Fibroblast of peridontal ligament (primary cell): ENCODE data around the gene TSPAN9.
A peak's percentile ranks its signal among the peaks of the same experiment; 100 is the strongest.

Experiments used
- DNase-seq: peaks from one replicate; pipeline ENCODE4 v3.0.0-alpha.2; 2010; ENCODE audit errors: extremely low read depth

The TSPAN9 gene

DNA sequence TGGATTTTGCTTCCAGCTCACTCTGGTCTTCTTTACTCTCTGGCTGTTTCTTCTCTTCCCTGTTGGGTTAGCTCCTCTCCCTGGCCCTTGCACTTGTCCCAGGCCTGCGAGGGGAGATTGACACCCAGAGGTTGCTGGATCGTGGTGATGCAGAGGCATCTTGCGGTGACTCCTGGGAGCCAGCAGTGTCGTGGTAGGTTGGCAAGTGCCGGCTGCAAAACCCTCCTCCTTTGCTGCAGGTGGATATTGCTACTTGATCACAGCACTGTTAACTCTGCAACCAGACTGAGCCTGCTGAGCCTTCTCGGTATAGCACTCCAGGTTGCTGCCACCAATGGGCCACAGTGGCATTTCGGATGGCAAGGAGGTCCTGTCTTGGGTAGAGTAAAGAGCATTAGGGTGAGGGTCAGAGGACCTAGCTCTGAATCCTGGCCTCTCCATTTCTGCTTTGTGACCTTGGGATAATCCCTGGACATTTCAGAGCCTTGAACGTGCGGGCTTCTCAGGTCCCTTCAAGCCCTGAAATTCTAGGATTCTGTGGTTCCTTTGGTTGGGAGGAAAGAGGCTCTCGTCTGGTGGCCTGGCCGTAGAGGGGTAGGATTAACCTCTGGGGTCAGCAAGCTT is 87.4 kb downstream of the TSPAN9 start:
- no peak for DNase-seq

DNA sequence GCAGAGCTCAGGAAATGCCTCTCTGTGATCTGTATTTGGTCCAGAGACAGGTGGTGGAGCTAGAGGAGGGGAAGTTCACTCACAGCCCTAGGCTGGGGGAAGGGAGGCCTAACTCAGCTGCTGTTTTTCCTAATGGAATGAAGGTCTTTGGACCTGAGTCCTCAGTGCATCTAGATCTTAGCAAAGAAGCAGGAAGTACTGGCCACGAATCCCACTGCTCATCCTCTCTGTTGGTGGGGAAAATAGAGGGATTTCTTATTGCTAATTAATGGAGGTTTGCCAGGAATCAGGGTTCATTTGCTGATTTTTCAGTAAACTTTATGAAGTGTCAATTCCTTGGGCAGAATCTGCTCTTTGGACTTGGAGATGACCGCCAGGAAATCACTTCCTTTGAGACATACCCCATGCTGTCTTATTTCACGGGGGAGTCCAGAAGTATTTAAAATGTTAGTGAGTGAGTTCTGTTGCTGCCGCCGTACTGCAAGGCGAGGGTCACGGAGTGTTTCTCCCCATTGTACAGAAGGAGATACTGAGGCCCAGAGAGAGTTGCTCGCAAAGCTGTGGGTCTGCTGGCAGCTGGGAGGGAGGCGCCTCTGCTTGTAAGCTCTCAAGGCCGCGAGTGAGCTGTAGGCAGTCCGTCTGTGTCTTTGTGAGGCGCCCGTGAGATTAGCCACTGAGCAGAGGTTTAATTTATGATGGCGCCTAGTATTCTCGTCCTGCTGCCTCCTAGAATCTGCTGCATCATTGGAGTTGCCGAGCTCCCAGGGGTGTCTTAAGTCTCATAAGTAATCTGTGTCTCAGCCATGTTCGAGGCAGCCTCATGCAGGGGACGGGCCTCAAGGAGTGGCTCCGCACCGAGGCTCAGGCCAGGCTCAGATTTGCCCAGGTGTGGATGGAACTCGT is 88.2 kb downstream of the TSPAN9 start:
- no peak for DNase-seq

DNA sequence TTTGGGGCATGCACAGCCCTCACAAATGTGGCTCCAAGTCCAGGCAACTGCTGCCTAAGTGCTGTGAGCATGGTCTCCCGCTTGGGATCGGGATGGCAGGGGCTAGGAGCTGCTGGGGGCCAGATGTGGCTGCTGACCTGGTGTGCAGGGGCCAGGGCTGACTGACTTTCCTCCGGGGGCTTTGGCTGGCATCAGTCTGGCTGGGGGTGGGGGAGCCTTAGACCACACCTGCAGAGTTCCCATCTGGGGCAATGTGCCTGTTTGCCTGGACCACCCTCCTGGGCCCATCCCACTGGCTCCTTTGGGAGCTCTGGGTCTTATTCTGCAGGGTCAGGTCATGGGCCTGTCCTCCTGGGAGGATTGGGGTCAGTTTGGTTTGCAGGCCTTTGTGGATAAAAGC is 90.5 kb downstream of the TSPAN9 start:
- no peak for DNase-seq

DNA sequence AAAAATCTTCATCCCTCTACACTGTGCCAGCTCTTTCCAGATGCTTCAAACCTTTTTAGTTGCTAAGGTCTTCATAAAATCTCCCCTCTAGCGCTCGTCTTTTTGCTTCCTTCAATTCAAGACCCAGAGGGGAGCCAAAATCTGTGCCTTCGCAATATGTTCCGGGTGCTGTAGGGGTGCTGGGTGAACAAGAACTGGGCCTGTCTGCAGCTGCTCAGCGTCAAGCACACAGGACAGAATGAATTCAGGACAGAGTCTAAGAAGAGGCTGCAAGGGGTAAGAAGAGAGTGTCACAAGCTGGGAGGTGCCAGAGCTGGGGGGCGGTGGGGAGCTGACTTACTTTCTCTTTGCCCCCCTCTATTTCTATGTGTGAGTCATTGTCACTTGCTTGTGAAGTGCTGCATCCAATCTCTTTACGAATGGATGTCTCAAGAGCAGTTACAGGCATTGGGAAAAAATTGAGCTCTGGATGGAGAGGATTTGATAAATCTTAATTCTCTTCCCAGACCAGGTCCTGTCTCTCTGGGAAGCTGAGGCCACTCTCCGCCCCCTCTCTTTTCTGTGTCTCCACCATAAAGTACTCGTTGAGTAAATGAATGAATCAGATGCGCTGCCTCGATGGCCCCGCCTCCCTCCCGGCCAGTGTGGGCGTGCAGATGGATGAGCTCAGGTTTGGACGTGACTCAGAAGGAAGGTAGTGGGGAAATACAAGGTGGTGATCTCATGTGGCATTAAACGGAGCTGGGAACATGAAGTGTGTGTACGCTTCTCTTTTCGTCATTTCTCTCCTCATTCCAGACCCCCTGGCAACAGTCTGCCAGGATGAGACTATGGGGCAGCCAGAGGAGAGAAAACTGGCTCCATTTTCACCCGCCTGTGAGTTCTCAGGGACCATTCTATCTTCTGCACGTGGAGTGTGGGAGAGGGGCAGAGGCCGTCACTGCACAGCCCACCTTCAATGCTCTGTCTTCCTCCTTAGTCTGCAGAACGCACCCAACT is 91.3 kb downstream of the TSPAN9 start:
- peak; percentile 65 for DNase-seq

DNA sequence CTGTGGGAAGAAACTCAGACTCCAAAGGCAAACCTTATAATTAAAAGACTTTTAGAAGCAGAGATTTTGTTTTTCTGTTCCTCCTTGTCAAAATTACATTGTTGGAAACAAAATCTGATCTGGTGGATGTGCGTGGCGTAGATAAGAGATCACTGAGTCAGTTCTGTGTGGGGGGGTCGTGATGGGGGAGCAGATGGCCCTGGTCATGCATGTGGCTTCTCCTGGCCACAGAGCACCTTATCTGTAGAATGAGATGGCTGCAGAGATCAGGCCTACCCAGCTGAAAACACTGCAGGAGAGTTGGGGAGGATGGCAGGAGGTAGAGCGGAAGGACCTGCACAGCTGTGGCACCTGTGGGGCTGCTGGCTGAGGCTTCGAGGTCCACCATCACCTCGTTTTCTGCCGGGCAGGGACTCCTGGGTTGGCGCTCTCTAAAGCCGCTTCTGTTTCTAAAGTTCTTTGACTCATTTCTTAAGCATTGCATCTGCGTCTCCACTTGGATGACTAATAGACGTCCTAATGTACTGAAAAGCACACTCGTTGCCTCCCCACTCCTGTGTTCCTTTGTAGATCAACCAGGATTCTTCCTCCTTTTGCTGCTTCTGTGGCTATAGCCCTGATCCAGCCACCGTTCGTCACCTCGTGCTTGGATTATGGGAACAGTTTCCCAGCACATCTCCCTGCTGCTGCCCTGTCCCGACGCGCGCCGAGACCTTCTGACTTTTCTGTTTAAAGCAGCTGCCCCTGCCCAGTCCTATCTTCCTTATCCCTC is 93.4 kb downstream of the TSPAN9 start:
- peak; percentile 83 for DNase-seq

DNA sequence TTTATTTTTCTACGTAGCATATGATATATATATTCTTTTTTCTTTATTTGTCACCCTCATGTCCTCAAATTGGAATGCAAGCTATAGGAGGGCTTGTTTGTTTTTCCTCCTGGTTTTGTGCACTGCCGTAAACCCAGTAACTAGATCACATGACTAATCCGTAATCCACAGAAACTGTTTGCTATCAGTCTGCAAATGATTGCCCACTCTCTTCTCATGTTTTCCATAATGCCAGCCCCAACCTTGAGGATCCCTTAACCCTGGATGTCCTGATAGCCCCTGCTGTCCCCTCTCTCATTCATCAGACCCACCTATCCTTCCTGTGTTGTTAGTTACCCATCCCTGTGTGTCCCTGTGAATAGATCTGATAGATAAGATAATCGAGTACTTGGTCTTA is 94.0 kb downstream of the TSPAN9 start:
- no peak for DNase-seq

DNA sequence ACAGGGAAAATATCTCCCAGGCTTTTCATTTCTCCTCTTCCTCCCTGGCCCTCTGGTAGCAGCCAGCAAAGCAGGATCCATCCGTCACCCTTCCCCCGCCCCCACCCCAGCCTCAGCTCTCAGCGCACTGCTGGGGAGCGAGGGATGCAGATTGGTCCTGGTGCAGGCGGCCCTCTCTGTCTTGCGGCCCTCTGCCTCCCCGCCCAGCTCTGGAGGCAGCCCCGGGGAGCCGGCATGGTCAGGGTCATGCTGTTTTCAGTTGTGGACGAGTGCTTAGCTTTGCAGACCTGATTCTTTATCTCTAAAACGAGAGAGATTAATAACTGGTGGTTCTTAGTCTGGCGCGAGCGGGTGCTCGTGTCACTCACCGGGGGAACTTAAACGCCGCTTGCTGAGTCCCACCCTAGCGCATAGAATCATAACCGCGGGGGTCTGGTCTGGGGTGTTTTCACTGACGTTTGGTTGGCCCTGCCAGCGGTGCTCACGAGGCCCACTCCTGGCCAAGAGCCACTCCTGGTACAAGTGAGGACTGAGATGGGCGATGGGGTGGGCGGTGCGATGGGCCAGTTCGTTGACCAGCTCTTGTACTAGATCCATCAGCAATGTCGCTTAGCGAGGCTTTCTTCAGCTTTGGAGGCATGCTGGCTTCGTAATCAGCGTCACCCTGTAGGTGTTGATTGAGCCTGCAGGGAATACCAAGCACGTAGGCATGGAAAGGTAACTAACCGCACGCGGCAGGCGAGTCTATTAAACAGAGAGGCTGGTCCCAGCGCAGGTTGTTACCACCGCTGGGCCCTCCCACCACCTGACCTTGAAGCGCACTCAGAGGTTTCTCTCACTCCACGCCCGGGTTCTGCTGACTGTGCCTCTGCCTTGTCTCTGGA is 95.2 kb downstream of the TSPAN9 start:
- no peak for DNase-seq

DNA sequence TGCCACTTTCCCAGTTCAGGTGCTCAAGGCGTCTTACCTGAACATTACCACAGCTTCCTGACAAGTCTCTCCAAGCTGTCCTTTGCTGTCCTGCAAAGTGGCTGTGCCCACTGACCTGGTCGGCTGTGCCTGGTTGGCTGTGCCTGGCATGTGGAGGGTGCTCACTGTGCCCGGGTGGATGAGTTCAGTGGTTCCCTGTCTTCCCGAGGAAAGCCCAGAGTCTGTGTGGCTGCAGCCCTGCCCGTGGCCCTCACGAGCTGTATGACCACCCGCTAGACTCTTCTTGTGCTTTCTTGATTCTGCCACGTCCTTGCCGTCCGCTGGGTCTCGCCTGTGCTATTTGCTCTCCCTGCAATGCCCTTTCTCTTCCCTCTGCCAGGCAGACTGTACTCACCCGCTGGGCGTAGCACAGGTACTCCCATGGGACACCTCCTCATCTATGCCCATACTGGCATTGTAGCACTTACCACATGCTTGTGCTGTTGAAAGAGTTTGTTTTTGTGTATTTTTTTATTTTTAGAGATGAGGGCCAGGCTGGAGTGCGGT is 95.9 kb downstream of the TSPAN9 start:
- no peak for DNase-seq

DNA sequence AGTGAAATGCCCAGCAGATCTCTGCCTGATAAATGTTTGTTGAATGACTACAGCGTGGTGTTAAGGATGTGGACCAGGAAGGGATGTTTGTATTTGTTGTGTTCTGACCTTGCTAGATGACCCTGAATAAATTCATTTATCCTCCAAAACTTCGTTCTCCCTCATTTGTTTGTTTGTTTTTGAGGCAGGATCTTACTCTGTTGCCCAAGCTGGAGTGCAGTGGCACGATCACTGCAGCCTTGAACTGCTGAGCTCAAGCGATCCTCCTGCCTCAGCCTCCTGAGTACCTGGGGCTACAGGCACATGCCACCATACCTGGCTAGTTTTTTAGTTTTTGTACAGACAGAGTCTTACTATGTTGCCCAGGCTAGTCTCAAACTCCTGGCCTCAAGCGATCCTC is 96.7 kb downstream of the TSPAN9 start:
- DNase-seq = no peak

DNA sequence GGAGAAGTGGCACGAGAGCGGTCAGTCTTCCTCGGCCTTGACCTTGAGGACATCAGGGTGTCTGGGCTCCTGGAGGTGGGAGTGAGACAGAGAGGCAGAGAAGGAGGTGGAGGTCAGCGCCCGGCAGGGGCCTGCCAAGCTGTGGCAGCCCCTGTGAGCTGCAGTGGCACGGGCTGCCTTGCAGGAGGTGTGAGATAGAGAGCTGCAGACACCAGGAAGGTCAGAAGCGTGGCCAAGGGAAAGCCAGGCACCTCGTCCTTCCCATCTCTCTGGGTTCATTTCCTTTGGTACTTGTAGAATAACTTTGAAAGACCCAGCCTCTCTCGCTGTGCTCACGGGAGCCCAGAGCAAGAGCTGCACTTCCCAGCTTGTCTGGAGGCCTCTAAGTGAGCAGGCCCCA is 98.1 kb downstream of the TSPAN9 start:
- no peak for DNase-seq

DNA sequence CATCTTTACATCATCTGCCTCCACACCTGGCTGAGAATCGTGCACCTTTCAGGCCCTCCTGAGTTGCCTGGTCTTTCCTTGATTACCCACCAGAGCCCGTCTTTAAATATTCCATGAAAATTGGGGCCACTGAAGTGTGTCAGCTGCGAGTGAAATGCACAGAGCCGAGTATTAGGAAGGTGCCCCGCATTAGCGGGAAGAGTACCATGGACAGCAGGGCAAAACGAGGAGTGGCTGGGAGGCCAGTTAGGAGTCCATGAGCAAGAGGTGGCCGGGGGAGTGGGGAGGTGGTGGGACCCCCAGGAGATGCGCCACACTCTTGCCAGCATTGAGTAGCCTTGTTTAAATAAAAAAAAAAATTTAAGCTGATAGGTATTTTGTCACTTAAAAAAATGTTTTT is 99.6 kb downstream of the TSPAN9 start:
- no peak for DNase-seq

DNA sequence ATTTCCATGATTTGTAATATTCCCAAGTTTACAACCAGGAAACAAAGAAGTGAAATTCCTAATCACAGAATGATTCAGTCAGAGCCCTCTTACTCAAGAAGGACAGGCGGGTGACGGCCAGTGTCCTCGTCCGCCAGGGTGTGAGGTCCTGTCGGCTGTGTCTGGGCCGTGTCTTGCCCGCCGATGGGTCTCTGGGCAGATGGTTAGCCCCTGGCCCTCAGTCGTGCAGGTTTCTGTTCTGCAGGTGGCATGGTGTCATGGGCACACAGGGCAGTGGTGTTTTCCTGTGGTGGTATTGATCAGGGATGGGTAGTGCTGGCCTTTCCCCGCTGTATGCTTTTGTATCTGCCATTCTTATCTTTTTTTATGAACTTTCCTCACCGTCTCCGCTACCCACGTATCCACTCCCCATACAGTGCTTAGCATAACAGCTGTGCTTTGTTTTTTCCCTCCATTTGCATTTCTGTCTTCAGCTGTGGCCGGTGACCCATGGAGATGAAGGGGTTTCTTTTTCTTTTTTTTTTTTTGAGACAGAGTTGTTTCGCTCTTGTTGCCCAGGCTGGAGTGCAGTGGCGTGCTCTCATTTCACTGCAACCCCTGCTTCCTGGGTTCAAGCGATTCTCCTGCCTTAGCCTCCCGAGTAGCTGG is 100.7 kb downstream of the TSPAN9 start:
- no peak for DNase-seq

DNA sequence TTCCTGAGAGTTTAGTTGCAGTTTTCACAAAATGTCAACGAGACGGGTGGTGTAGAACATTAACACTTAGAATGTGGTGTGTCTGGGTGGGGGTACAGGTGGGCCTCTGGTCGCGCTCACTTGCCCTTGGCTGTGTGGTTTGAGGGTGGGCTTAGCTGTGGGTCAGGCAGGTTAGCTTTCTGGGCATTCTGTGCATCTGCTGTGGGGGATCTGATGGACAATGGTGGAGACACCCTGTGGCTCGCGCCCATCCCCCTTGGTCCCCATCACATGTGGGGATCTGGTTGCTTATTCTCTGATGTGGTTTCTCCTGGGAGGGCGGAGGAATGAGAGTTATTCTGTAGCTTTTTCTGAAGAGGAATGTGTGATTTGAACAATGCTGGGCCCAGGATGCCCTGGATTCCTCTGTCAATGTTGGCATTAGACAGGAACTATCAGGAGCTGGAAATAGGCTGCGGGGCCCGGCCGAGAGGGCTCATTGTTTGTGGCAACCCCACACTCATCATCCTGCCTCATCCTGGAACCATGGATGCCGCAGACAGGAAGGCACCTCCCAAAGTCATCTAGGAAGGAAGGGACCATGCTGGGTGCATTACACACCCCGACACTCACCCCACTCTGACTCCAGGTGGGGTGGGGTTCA is 101.6 kb downstream of the TSPAN9 start:
- no peak for DNase-seq

DNA sequence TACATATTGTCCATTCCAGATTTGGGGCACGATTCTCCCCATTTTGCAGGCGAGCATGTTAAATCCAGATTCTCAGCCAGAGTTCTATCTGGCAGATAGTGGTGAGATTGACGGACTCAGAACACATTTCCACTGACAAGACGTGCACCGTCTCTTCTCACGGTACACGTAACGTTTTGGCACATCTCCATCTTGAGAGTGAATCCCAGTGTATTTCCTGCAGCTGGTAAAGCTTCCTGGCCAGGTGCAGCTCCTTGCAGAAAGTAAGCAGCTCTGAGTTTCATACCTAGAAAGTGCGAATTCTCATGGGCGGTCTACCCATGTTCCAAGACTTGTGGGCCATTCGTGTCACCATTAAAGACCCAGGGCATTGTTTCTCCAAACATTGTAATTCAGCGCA is 102.6 kb downstream of the TSPAN9 start:
- no peak for DNase-seq

DNA sequence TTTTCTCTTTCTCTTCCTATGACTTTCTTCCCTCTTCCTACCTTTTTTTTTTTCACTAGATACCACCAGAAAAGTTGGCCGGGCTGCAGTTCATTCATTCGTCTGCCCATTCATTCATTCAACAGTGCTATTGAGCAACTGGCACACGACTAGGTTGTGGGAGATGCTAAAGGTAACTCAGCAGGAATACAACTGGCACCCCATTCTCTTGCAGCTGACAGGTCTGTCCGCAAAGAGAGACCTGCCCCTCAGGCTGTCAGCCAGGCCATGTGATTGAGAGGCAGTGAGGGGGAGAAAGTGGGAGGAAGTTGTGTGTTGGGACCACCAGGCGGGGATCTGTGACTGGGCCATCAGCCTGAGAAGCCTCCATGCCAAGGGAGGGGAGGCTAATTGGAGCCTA is 105.2 kb downstream of the TSPAN9 start:
- DNase-seq = no peak

DNA sequence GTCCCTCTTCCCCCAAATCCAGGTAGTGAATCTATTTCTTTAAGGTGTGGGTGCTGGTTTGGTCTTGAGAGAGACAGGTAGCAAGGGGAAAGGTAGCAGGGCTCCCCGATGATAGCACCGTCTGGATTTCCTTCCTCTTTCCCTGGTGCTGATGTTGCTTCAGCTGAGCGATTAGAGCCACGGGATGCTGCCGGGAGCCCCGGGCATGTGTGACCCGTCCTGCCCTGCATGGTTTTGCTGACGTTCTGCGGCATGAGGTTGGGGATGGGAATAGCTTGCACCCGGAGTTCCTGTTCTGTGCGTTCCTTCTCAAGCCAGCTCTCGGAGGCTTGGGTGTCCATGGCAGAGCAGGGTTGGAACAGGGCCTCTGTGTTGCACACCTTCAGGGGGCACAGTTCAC is 107.3 kb downstream of the TSPAN9 start:
- DNase-seq = no peak

DNA sequence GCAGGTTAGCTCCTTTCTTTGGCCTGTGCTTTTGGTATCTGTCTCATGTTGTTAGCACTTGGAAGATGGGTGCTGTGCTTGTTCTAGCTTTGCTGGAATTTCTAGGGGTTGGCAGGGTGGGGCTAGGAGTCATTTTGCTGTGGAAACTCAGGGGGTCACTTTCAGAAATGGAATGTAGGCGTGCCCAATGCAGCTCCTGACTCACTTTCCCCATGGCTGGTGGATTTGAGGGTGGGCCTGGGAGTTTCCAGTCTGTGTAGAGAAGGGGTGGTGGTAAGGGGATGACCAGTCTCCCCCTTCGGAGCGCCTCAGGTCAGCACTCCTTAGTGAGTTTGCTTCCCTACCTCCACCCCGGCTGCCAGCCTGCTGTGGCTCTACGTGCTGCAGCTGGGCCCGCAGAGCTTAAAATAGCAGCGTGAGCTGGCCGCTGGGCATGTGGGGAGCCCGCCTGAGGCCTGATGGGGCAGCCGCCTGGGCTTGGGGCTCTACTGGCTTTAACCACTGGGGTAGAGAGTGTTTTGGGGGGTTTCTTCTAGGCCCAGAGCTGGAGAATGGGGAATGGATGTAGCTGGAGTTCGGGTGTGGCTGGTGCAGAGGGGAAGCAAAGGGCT is 108.2 kb downstream of the TSPAN9 start:
- no peak for DNase-seq

DNA sequence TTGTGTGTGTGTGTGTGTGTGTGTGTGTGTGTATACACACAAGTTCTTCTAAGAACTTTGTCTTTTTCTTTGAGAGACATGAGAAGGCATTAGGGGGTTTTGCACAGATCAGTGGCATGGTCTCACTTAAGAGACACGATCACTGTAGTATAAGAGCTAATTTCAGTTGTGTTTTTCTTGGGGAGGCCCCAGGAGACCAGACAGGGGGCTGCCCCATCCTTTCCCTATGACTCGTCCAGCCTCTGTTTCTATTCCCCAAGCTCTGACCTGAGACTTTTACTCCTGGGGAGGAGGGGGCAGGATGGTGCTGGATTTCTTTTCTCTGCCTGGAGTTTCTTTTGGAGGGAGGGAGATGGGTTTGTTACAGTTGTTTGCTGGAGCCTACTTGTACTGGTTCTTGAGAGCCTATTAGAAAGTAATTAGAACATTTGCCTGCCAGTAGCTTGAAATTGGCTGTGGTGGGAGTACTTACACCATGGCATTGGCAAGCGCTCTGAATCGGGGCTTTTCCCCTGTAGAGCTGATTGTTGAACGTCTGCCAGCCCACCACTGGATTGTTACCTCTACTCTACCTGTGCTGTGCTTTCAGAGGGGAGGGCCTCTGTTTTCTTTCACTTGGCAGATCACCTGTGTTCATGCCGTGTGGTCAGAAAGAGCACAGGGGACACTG is 109.5 kb downstream of the TSPAN9 start:
- no peak for DNase-seq
